Measurements from ENCODE around the gene NANOS2. TPM values are rescaled to one million over a fixed set of nuclear protein-coding genes. Genes with fewer than 3 reads are reported as not detected.
A peak's percentile ranks its signal among the peaks of the same experiment; 100 is the strongest.

The NANOS2 gene
- total RNA-seq, 4 donors from 2014 or later, result not detected

- Histone ChIP-seq H3K4me1 (peaks cover 8 to 9% of the 10 kb centered on the region in 2 donors), H3K27ac (no peak overlapping the region), H3K36me3 (no peaks in the 10 kb centered on the region), H3K9me3 (no peaks in the 10 kb centered on the region), H3K4me3 (replicated peaks in 1 of 3) (no peak overlapping the region), H3K27me3 (no peaks in the 10 kb centered on the region)
- DNase-seq, result no peak
- 87 to 93% methylated on average over 3 of the region's 3 CpGs for whole genome bisulfite sequencing, 2 donors
- TF ChIP-seq POLR2A (IDR thresholded peaks at IDR 0.05), result no peak
- TF ChIP-seq CTCF (IDR thresholded peaks at IDR 0.05), result no peak
- intact Hi-C loops (cut with DNase I), result no loop called here
Observed at GRCh38 chr19:45906221-45906620, 8.4 kb downstream of the NANOS2 start.

GRCh38 chr19:45905011-45905410 lies 9.6 kb downstream of the NANOS2 start:
- H3K4me3 ChIP-seq (replicated peaks in 1 of 3), result no peak overlapping the region
- no peaks in the 10 kb centered on the region for H3K27me3 ChIP-seq
- H3K27ac ChIP-seq, result no peak overlapping the region
- TF ChIP-seq CTCF (IDR thresholded peaks at IDR 0.05) (no peak), POLR2A (IDR thresholded peaks at IDR 0.05) (no peak)
- DNase-seq, result no peak
- H3K4me1 ChIP-seq, result peaks cover 14 to 22% of the 10 kb centered on the region in 2 donors
- no peaks in the 10 kb centered on the region for H3K9me3 ChIP-seq
- H3K36me3 ChIP-seq, result peaks cover 0 to under 1% of the 10 kb centered on the region in 2 donors
- intact Hi-C loops (cut with DNase I), result no loop called here
- WGBS, 2 donors, result 79 to 80% methylated on average over 10 of the region's 10 CpGs

- no peaks in the 10 kb centered on the region for H3K27me3 ChIP-seq
- intact Hi-C loops (cut with DNase I), result no loop called here
- WGBS, 2 donors, result 0 to 3% methylated on average over 12 to 37 of the region's 73 CpGs
- no peaks in the 10 kb centered on the region for H3K9me3 ChIP-seq
- peak; percentile 20 to 79 for TF ChIP-seq POLR2A (IDR thresholded peaks at IDR 0.05)
- TF ChIP-seq CTCF (IDR thresholded peaks at IDR 0.05), result peak in 2 of 6 experiments; percentile 18
- peaks cover 14 to 23% of the 10 kb centered on the region in 2 donors for H3K4me1 ChIP-seq
- H3K36me3 ChIP-seq, result peaks cover 0 to 18% of the 10 kb centered on the region in 2 donors
- peak overlapping the region in 2 of 3 donors; percentile 47 to 61 for H3K4me3 ChIP-seq (replicated peaks in 1 of 3)
- peak overlapping the region; percentile 49 to 75 (median 67) for H3K27ac ChIP-seq
- DNase-seq, result peak; percentile 98
Observed at GRCh38 chr19:45902651-45903625, 11.6 kb downstream of the NANOS2 start.

GRCh38 chr19:45901912-45902650 lies 12.5 kb downstream of the NANOS2 start, which contains the start of gene MYPOP:
Gene MYPOP, minus strand, starts transcription at chr19:45902613. Its CDS starts 840 bp downstream, at chr19:45901773.
- TF ChIP-seq POLR2A (IDR thresholded peaks at IDR 0.05) (no peak), CTCF (IDR thresholded peaks at IDR 0.05) (no peak)
- Histone ChIP-seq H3K4me3 (replicated peaks in 1 of 3) (peak within 1 kb of the TSS; percentile 47 to 61 (median 59)), H3K9me3 (no peaks in the 10 kb centered on the region), H3K27ac (peak within 1 kb of the TSS; percentile 49 to 75 (median 67)), H3K36me3 (peaks cover 0 to 21% of the 10 kb centered on the region in 2 donors), H3K27me3 (no peaks in the 10 kb centered on the region), H3K4me1 (peaks cover 14 to 23% of the 10 kb centered on the region in 2 donors)
- WGBS, 2 donors, result 1% methylated on average over 39 to 43 of the region's 47 CpGs
- peak in 1 of 2 donors; percentile 21 for DNase-seq
- intact Hi-C loops (cut with DNase I), result no loop called here

Data from thyroid gland (tissue), 4 donors.